Measurements from ENCODE around the gene MLH3.
A peak's percentile ranks its signal among the peaks of the same experiment; 100 is the strongest.

MLH3 gene

GRCh38 chr14:74973905-74974363 is 77.3 kb downstream of the MLH3 start:
- TF ChIP-seq CTCF (IDR thresholded peaks at IDR 0.05), result no peak
- DNase-seq (ENCODE audit: low spot score), result no peak
- Histone ChIP-seq H3K27ac (peak overlapping the region in 1 of 2 donors; percentile 65), H3K4me3 (no peak overlapping the region)

- no peak for DNase-seq (ENCODE audit: low spot score)
- Histone ChIP-seq H3K27ac (peak overlapping the region in 1 of 2 donors; percentile 65), H3K4me3 (no peak overlapping the region)
- TF ChIP-seq CTCF (IDR thresholded peaks at IDR 0.05), result no peak
Observed at GRCh38 chr14:74973003-74973653, 78.1 kb downstream of the MLH3 start.

- Histone ChIP-seq H3K4me3 (no peak overlapping the region), H3K27ac (no peak overlapping the region)
- no peak for TF ChIP-seq CTCF (IDR thresholded peaks at IDR 0.05)
- no peak for DNase-seq (ENCODE audit: low spot score)
Observed at GRCh38 chr14:74968811-74969210, 82.5 kb downstream of the MLH3 start.

GRCh38 chr14:74965486-74966153 is 85.6 kb downstream of the MLH3 start:
- no peak for TF ChIP-seq CTCF (IDR thresholded peaks at IDR 0.05)
- Histone ChIP-seq H3K4me3 (no peak overlapping the region), H3K27ac (no peak overlapping the region)
- no peak for DNase-seq (ENCODE audit: low spot score)

- DNase-seq (ENCODE audit: low spot score), result no peak
- no peak for TF ChIP-seq CTCF (IDR thresholded peaks at IDR 0.05)
- no peak overlapping the region for H3K27ac ChIP-seq
Observed at GRCh38 chr14:74964787-74965485, 86.3 kb downstream of the MLH3 start.

More at GRCh38 chr14:74964787-74965485, 86.3 kb downstream of the MLH3 start:
- no peak overlapping the region for H3K4me3 ChIP-seq
